Measurements from ENCODE around the gene NOD2. TPM values are rescaled to one million over a fixed set of nuclear protein-coding genes. Genes with fewer than 3 reads are reported as not detected.

The NOD2 gene
- total RNA-seq, 1 experiment from 2014 or later = not detected

GRCh38 chr16:50709061-50709684 lies 15.8 kb downstream of the NOD2 start:
- H3K36me3 ChIP-seq (ENCODE audit: insufficient read depth, low read length) = no peaks in the 10 kb centered on the region
- H3K9me3 ChIP-seq (ENCODE audit: low read length) = peaks cover 1% of the 10 kb centered on the region
- no peak overlapping the region for H3K4me3 ChIP-seq (ENCODE audit: low read length)
- 0 out of 2 replicates have a peak overlapping the region, but pooled peaks have one; percentile 34 for H2AFZ ChIP-seq (ENCODE audit: low read length)
- H3K9me2 ChIP-seq (replicated peaks; ENCODE audit: insufficient read depth, low read length) = no peaks in the 10 kb centered on the region
- H3K27ac ChIP-seq (ENCODE audit: low read length) = no peak overlapping the region
- H3K27me3 ChIP-seq (ENCODE audit: low read length) = no peaks in the 10 kb centered on the region
- no peaks in the 10 kb centered on the region for H3K79me2 ChIP-seq (ENCODE audit: low read length)
- peaks cover 7% of the 10 kb centered on the region for H3K4me1 ChIP-seq (ENCODE audit: low read length)
- H3K9ac ChIP-seq (ENCODE audit: low read length) = no peak overlapping the region
- no peaks in the 10 kb centered on the region for H4K20me1 ChIP-seq (ENCODE audit: insufficient read depth, low read depth, low read length)
- H3K4me2 ChIP-seq (ENCODE audit: low read depth, low read length, poor library complexity, severe bottlenecking) = no peak overlapping the region
- DNase-seq = peak; percentile 44

GRCh38 chr16:50709980-50710379 lies 16.6 kb downstream of the NOD2 start:
- Histone ChIP-seq H3K79me2 (ENCODE audit: low read length) (no peaks in the 10 kb centered on the region), H4K20me1 (ENCODE audit: insufficient read depth, low read depth, low read length) (no peaks in the 10 kb centered on the region), H3K27me3 (ENCODE audit: low read length) (no peaks in the 10 kb centered on the region), H2AFZ (ENCODE audit: low read length) (no peak overlapping the region), H3K9me3 (ENCODE audit: low read length) (no peaks in the 10 kb centered on the region), H3K4me1 (ENCODE audit: low read length) (peaks cover 9% of the 10 kb centered on the region), H3K27ac (ENCODE audit: low read length) (no peak overlapping the region), H3K9me2 (replicated peaks; ENCODE audit: insufficient read depth, low read length) (no peaks in the 10 kb centered on the region), H3K4me3 (ENCODE audit: low read length) (no peak overlapping the region), H3K4me2 (ENCODE audit: low read depth, low read length, poor library complexity, severe bottlenecking) (no peak overlapping the region), H3K36me3 (ENCODE audit: insufficient read depth, low read length) (no peaks in the 10 kb centered on the region), H3K9ac (ENCODE audit: low read length) (no peak overlapping the region)
- DNase-seq = no peak

GRCh38 chr16:50711040-50711439 lies 17.6 kb downstream of the NOD2 start:
- H3K9me2 ChIP-seq (replicated peaks; ENCODE audit: insufficient read depth, low read length) = no peaks in the 10 kb centered on the region
- no peaks in the 10 kb centered on the region for H3K27me3 ChIP-seq (ENCODE audit: low read length)
- H3K27ac ChIP-seq (ENCODE audit: low read length) = no peak overlapping the region
- DNase-seq = no peak
- H3K36me3 ChIP-seq (ENCODE audit: insufficient read depth, low read length) = no peaks in the 10 kb centered on the region
- no peaks in the 10 kb centered on the region for H4K20me1 ChIP-seq (ENCODE audit: insufficient read depth, low read depth, low read length)
- H2AFZ ChIP-seq (ENCODE audit: low read length) = no peak overlapping the region
- no peaks in the 10 kb centered on the region for H3K9me3 ChIP-seq (ENCODE audit: low read length)
- no peak overlapping the region for H3K4me3 ChIP-seq (ENCODE audit: low read length)
- H3K4me2 ChIP-seq (ENCODE audit: low read depth, low read length, poor library complexity, severe bottlenecking) = no peak overlapping the region
- no peaks in the 10 kb centered on the region for H3K79me2 ChIP-seq (ENCODE audit: low read length)
- H3K9ac ChIP-seq (ENCODE audit: low read length) = no peak overlapping the region
- H3K4me1 ChIP-seq (ENCODE audit: low read length) = peaks cover 9% of the 10 kb centered on the region

GRCh38 chr16:50711862-50712559 lies 18.6 kb downstream of the NOD2 start:
- Histone ChIP-seq H3K36me3 (ENCODE audit: insufficient read depth, low read length) (no peaks in the 10 kb centered on the region), H3K79me2 (ENCODE audit: low read length) (no peaks in the 10 kb centered on the region), H3K9me2 (replicated peaks; ENCODE audit: insufficient read depth, low read length) (no peaks in the 10 kb centered on the region), H3K9me3 (ENCODE audit: low read length) (no peaks in the 10 kb centered on the region), H3K27ac (ENCODE audit: low read length) (no peak overlapping the region), H3K9ac (ENCODE audit: low read length) (no peak overlapping the region), H3K4me2 (ENCODE audit: low read depth, low read length, poor library complexity, severe bottlenecking) (no peak overlapping the region), H3K4me3 (ENCODE audit: low read length) (no peak overlapping the region), H2AFZ (ENCODE audit: low read length) (no peak overlapping the region), H3K27me3 (ENCODE audit: low read length) (no peaks in the 10 kb centered on the region), H4K20me1 (ENCODE audit: insufficient read depth, low read depth, low read length) (no peaks in the 10 kb centered on the region), H3K4me1 (ENCODE audit: low read length) (peaks cover 9% of the 10 kb centered on the region)
- no peak for DNase-seq

GRCh38 chr16:50712560-50712898 lies 19.1 kb downstream of the NOD2 start:
- Histone ChIP-seq H3K4me1 (ENCODE audit: low read length) (peaks cover 9% of the 10 kb centered on the region), H3K27ac (ENCODE audit: low read length) (no peak overlapping the region), H3K9me3 (ENCODE audit: low read length) (no peaks in the 10 kb centered on the region), H3K4me2 (ENCODE audit: low read depth, low read length, poor library complexity, severe bottlenecking) (no peak overlapping the region), H3K9me2 (replicated peaks; ENCODE audit: insufficient read depth, low read length) (no peaks in the 10 kb centered on the region), H3K36me3 (ENCODE audit: insufficient read depth, low read length) (no peaks in the 10 kb centered on the region), H3K27me3 (ENCODE audit: low read length) (no peaks in the 10 kb centered on the region), H4K20me1 (ENCODE audit: insufficient read depth, low read depth, low read length) (no peaks in the 10 kb centered on the region), H3K4me3 (ENCODE audit: low read length) (no peak overlapping the region), H3K9ac (ENCODE audit: low read length) (no peak overlapping the region), H3K79me2 (ENCODE audit: low read length) (no peaks in the 10 kb centered on the region), H2AFZ (ENCODE audit: low read length) (no peak overlapping the region)
- DNase-seq = no peak

- Histone ChIP-seq H2AFZ (ENCODE audit: low read length) (no peak overlapping the region), H3K36me3 (ENCODE audit: insufficient read depth, low read length) (no peaks in the 10 kb centered on the region), H3K27ac (ENCODE audit: low read length) (no peak overlapping the region), H4K20me1 (ENCODE audit: insufficient read depth, low read depth, low read length) (no peaks in the 10 kb centered on the region), H3K27me3 (ENCODE audit: low read length) (no peaks in the 10 kb centered on the region), H3K79me2 (ENCODE audit: low read length) (no peaks in the 10 kb centered on the region), H3K4me1 (ENCODE audit: low read length) (peaks cover 9% of the 10 kb centered on the region), H3K4me3 (ENCODE audit: low read length) (no peak overlapping the region), H3K9me2 (replicated peaks; ENCODE audit: insufficient read depth, low read length) (no peaks in the 10 kb centered on the region), H3K9me3 (ENCODE audit: low read length) (no peaks in the 10 kb centered on the region), H3K4me2 (ENCODE audit: low read depth, low read length, poor library complexity, severe bottlenecking) (no peak overlapping the region), H3K9ac (ENCODE audit: low read length) (no peak overlapping the region)
- no peak for DNase-seq
Observed at GRCh38 chr16:50712956-50713355, 19.6 kb downstream of the NOD2 start.

GRCh38 chr16:50717091-50717490 lies 23.7 kb downstream of the NOD2 start:
- H3K79me2 ChIP-seq (ENCODE audit: low read length) = no peaks in the 10 kb centered on the region

GRCh38 chr16:50717494-50717893 lies 24.1 kb downstream of the NOD2 start:
- H3K27me3 ChIP-seq (ENCODE audit: low read length) = no peaks in the 10 kb centered on the region
- H4K20me1 ChIP-seq (ENCODE audit: insufficient read depth, low read depth, low read length) = no peaks in the 10 kb centered on the region
- H3K9me3 ChIP-seq (ENCODE audit: low read length) = no peaks in the 10 kb centered on the region
- H3K4me3 ChIP-seq (ENCODE audit: low read length) = no peak overlapping the region
- no peaks in the 10 kb centered on the region for H3K36me3 ChIP-seq (ENCODE audit: insufficient read depth, low read length)
- H3K9me2 ChIP-seq (replicated peaks; ENCODE audit: insufficient read depth, low read length) = no peaks in the 10 kb centered on the region
- 0 out of 2 replicates have a peak, but pooled peaks cover 2% of the 10 kb centered on the region for H3K4me1 ChIP-seq (ENCODE audit: low read length)
- H3K27ac ChIP-seq (ENCODE audit: low read length) = no peak overlapping the region
- no peak for DNase-seq
- H3K79me2 ChIP-seq (ENCODE audit: low read length) = no peaks in the 10 kb centered on the region
- no peak overlapping the region for H3K4me2 ChIP-seq (ENCODE audit: low read depth, low read length, poor library complexity, severe bottlenecking)
- no peak overlapping the region for H3K9ac ChIP-seq (ENCODE audit: low read length)
- H2AFZ ChIP-seq (ENCODE audit: low read length) = no peak overlapping the region

More at GRCh38 chr16:50717091-50717490, 23.7 kb downstream of the NOD2 start:
- H2AFZ ChIP-seq (ENCODE audit: low read length) = no peak overlapping the region
- H3K36me3 ChIP-seq (ENCODE audit: insufficient read depth, low read length) = no peaks in the 10 kb centered on the region
- H3K27ac ChIP-seq (ENCODE audit: low read length) = no peak overlapping the region
- H3K9ac ChIP-seq (ENCODE audit: low read length) = no peak overlapping the region
- no peak overlapping the region for H3K4me3 ChIP-seq (ENCODE audit: low read length)
- no peaks in the 10 kb centered on the region for H3K9me2 ChIP-seq (replicated peaks; ENCODE audit: insufficient read depth, low read length)
- no peak for DNase-seq
- no peaks in the 10 kb centered on the region for H3K9me3 ChIP-seq (ENCODE audit: low read length)
- 0 out of 2 replicates have a peak, but pooled peaks cover 2% of the 10 kb centered on the region for H3K4me1 ChIP-seq (ENCODE audit: low read length)
- no peak overlapping the region for H3K4me2 ChIP-seq (ENCODE audit: low read depth, low read length, poor library complexity, severe bottlenecking)
- H4K20me1 ChIP-seq (ENCODE audit: insufficient read depth, low read depth, low read length) = no peaks in the 10 kb centered on the region
- no peaks in the 10 kb centered on the region for H3K27me3 ChIP-seq (ENCODE audit: low read length)
